Ovary (tissue), 3 donors: ENCODE measurements around the gene SEC23B.

Source experiments
- POLR2A ChIP-seq: fragments of 450-650 bp; IDR thresholded peaks from one replicate; pipeline ENCODE4 v1.6.1; 2017; ENCODE audit warnings: antibody characterized with exemption, mild to moderate bottlenecking, moderate library complexity
- TF ChIP-seq, protein P1 (sequence below), 3 donors: fragments of 450-650 bp in 2 of 3; fragments of 200-600 bp in 1 of 3; IDR thresholded peaks; one replicate each; pipeline versions ENCODE4 v1.5.1 to v1.8.0; 2016 to 2022; ENCODE audit warnings: antibody characterized with exemption in 3 of 3, mild to moderate bottlenecking in 1 of 3
- donor health status: DM: no; HTN: no; CAD: no.

DNA sequence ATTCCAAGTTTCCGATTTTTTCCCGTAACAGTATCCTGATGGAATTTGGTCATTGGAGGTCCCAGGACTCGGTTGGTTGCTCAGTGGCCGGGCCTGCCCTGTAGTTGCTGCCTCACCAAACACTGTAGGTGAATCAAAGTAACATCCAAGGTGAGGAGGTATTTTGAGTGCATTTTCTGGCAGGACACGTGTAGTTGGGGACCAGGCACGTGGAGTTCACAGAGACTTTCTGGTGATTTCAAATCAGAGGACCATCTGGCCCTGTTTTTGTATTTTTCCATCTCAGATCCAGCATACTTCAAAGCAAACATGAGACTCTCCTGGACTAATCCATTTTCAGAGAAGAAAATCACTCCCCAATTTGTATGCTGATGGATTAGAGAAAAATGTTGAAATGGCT lies 70.2 kb downstream of the SEC23B start:
- TF ChIP-seq, protein P1, sequence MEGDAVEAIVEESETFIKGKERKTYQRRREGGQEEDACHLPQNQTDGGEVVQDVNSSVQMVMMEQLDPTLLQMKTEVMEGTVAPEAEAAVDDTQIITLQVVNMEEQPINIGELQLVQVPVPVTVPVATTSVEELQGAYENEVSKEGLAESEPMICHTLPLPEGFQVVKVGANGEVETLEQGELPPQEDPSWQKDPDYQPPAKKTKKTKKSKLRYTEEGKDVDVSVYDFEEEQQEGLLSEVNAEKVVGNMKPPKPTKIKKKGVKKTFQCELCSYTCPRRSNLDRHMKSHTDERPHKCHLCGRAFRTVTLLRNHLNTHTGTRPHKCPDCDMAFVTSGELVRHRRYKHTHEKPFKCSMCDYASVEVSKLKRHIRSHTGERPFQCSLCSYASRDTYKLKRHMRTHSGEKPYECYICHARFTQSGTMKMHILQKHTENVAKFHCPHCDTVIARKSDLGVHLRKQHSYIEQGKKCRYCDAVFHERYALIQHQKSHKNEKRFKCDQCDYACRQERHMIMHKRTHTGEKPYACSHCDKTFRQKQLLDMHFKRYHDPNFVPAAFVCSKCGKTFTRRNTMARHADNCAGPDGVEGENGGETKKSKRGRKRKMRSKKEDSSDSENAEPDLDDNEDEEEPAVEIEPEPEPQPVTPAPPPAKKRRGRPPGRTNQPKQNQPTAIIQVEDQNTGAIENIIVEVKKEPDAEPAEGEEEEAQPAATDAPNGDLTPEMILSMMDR (IDR thresholded peaks at IDR 0.05): no peak
- no peak for TF ChIP-seq POLR2A
